RCC 7860 (cell line): ENCODE results near the gene CLSTN1.
"Not testable (repeated sequence)": the region's sequence is repeated elsewhere in the genome, so short reads cannot be mapped to it uniquely, and the experiment has no call there.

ENCODE experiments used
- DNase-seq: peaks from one replicate; pipeline ENCODE4 v3.0.0-alpha.2; 2015; ENCODE audit warnings: low spot score
- FAIRE-seq: peaks from 2 replicates; lab custom pipeline; 2012; peaks lifted over from hg19 to GRCh38; lab: Jason Lieb, UNC

The CLSTN1 gene

GRCh38 chr1:9766759-9767442, 56.9 kb downstream of the CLSTN1 start:
- FAIRE-seq: peak; percentile 97
- peak; percentile 97 for DNase-seq

DNA sequence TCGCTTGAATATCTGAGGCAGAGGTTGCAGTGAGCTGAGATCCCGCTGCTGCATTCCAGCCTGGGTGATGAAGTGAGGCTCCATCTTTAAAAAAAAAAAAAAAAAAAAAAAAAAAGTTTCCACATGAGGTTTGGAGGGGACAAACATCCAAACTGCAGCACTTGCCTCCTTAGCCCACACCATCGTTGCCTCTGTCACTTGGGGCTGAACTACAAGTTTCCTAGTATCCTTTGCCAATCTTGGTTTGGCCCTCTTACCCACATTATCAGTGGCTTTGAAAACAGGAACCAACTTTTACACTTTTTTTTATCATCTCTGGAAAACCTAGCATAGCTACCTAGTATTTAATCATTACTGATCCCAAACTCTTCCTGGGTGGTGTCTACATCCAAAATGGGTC, 59.2 kb downstream of the CLSTN1 start:
- DNase-seq (no peak), FAIRE-seq (no peak)

GRCh38 chr1:9763914-9764313, 59.9 kb downstream of the CLSTN1 start:
- no peak for DNase-seq
- FAIRE-seq: no peak

DNA sequence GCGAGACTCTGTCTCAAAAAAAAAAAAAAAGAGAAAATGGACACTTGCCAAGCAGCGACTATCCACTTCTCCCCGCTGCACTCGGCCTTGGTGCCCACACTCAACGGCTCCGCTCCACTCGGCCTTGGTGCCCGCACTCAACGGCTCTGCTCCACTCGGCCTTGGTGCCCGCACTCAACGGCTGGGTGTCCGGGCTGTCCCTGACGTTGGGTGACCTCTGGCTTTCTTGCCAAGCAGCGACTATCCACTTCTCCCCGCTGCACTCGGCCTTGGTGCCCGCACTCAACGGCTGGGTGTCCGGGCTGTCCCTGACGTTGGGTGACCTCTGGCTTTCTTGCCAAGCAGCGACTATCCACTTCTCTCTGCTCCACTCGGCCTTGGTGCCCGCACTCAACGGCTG, 61.3 kb downstream of the CLSTN1 start:
- FAIRE-seq: not testable (repeated sequence)

DNA sequence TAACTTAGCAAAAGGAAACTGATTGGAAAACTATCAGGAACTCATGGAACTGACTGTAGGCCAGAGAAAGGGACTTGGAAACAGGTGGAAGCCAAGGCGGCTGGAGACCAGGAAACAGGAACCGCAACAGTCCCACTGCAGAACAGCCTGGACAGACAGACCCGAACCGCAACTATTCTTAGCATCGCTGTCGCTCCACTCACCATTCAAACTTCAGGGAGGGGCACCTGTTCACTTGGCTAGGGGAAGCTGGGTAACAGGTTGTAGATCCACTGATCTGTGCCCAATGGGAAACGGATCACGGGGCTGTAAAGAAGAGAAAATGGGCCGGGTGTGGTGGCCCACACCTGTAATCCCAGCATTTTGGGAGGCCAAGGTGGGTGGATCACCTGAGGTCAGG, 61.9 kb downstream of the CLSTN1 start:
- no peak for FAIRE-seq

More for the DNA sequence above, 61.3 kb downstream of the CLSTN1 start:
- not testable (repeated sequence) for DNase-seq

DNA sequence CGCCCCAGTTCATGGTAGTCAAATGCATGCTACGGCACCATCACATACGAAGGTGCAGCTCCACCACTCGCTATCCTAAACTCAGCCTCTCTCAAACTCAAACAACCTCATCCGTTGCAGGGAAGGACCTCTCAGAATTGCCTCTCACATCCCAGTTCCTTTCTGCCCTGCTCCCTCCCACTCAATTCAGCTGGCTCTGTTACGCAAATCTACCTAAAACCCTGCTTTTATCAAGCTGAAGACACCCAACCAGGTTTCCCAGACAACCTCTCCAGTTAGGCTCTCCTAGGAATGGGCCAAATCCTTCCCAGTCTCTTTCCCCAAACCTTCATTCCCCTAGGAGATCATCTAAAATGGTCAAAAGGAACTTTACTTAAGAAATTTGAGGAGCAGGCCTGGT, 62.9 kb downstream of the CLSTN1 start:
- DNase-seq (no peak), FAIRE-seq (no peak)

More for the DNA sequence above, 61.9 kb downstream of the CLSTN1 start:
- DNase-seq: no peak

GRCh38 chr1:9759939-9760338, 63.8 kb downstream of the CLSTN1 start:
- DNase-seq (no peak), FAIRE-seq (no peak)

- no peak for FAIRE-seq
- no peak for DNase-seq
Observed at GRCh38 chr1:9758559-9759121, 65.1 kb downstream of the CLSTN1 start.

DNA sequence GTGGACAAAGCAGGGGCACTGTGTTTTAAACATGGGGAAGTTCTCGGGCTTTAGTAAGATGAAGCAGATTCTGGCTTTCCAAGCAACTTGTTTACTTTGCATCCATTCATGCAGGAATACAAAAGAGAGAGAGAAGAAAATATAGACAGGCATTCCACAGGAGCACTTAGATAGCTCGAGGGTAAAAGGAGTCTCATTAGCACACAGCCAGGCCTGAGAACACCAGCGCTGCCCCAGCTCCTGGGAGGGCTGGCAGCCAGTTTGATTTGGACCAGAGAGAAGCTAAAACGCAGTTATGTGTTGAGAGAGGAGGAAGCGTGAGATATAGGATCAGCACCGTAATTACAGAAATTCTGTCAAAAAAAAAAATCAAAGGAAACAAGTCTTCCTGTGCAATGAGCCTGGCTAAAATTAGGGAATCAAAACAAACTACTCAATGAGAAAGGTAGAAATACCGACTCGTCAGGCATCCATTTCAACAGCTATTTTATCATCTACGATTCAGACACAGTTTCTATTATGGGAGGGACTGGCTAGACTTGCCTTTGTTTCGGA, 68.2 kb downstream of the CLSTN1 start:
- no peak for DNase-seq

GRCh38 chr1:9753121-9753531, 70.6 kb downstream of the CLSTN1 start:
- FAIRE-seq (no peak), DNase-seq (peak; percentile 12)

More for the DNA sequence above, 68.2 kb downstream of the CLSTN1 start:
- FAIRE-seq: no peak

GRCh38 chr1:9751971-9752370, 71.8 kb downstream of the CLSTN1 start:
- DNase-seq (no peak), FAIRE-seq (no peak)

DNA sequence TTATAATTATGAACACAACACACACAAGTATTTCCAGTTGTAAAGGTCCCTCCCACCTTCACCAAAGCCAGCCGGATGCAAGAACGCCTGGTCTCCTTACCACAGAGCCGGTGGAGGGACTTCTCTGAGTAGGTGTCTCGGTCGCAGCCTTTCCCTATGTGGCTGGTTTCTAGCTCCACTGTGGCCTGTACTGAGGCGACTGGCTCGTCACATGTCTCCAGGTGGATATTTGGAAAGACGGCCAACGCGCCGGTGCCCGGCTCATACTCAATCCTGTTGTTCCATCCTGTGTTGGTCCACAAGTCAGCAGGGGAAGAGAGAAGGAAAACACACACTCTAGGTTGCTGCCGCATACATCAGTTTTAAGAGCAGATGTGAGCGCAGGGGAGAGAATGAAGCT, 74.4 kb downstream of the CLSTN1 start:
- DNase-seq: no peak
- FAIRE-seq: no peak

GRCh38 chr1:9748391-9748790, 75.4 kb downstream of the CLSTN1 start:
- DNase-seq, FAIRE-seq: not testable (repeated sequence)

DNA sequence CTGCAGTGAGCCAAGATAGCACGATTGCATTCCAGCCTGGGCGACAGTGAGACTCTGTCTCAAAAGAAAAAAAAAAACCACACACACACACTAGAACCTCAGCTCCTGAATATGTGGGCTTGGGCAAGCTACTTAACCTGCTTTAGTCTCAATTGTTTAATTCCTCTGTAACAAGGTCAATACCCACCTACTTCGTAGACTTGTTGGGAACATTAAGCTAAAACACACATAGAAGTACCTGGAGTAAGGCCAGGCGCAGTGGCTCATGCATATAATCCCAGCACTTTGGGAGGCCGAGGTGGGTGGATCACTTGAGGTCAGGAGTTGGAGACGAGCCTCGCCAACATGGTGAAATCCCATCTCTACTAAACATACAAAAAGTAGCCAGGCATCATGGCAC, 77.1 kb downstream of the CLSTN1 start:
- FAIRE-seq (no peak), DNase-seq (no peak)

DNA sequence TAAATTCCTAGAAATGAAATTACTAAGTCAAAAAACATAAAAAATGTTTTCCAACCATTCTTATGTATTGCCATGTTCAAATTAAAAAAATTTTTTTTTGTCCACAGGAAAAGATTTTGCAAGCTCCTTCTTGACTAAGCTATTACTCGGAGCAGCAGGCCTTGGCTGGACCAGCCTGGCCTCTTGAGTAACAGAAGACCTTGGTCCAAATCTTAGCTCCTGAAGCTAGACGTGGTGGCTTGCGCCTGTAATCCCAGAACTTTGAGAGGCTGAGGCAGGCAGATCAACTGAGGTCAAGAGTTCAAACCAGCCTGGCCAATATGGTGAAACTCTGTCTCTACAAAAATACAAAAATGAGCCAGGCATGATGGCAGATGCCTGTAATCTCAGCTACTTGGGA, 77.6 kb downstream of the CLSTN1 start:
- FAIRE-seq: no peak
- no peak for DNase-seq

DNA sequence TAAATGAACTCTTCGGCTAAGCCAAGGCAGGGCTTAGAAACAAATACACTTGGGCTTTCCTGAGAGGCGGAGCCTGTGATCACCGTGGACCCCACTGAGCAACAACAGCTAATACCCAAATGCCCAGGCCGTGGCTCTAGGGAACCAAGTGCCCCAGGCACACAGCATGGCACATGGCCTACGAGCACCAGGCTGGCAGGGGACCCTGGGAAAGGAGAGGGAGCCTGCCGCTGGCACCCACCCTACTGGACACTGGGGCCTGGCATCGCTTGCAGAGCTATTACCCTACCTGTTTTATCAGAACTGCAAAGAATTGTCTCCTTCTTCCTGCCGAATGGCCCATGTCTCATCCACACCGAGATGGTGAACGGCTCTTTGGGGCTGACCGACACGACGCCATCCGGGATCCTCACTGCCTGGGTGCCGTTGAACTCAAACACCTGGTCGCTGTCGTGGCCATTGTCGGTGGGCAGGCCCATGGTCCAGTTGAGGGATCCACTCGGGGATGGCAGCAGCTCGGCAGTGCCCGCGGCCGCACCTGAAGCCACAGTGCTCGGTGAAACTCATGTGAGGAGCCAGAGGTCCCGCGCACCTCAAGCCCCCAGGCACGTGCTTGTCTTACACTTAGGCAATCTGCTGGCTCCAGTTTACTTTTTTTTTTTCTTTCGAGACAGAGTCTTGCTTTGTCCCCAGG, 79.5 kb downstream of the CLSTN1 start:
- FAIRE-seq: no peak
- DNase-seq: no peak

DNA sequence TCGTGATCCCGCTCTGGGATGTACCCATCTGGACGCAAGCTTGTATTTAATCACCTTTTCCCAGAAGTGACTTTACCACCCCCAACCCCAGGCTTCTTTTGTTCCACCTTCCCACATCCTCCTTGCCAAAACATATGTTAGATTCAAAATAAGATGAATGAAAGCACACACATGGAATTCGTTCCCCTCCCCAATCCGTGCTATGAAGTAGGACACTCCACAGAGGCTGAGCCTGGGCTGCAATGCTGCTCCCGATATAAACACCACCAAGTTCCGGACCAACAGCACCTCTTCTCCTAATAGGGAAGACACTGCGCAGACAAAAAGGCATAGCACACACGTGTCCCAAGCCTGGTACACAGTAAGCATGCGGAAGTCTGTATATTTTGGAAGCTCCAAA, 86.1 kb downstream of the CLSTN1 start:
- FAIRE-seq: no peak

GRCh38 chr1:9737057-9737456, 86.7 kb downstream of the CLSTN1 start:
- no peak for FAIRE-seq
- no peak for DNase-seq

More for the DNA sequence above, 86.1 kb downstream of the CLSTN1 start:
- no peak for DNase-seq

- DNase-seq (no peak), FAIRE-seq (no peak)
Observed at GRCh38 chr1:9736241-9736640, 87.5 kb downstream of the CLSTN1 start.

DNA sequence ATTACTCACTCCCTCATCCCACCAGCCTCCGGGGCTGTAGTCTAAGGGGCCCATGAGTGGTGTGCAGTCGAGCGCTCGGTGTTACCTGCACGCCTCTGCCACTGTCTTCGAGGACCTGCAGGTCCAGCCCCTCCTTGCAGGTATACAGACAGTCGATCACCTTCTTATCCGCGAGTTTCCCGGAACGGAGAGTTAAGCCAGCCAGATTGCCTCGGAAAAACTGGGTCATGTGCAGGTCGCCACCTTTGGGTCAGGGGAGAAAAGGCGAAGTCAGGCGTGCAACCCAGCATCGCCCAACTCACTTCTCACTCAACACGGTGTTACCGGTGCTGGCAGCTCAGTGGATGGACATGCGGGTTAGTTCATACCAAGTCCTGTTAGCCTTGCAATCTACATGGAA, 88.0 kb downstream of the CLSTN1 start:
- no peak for FAIRE-seq
- no peak for DNase-seq

DNA sequence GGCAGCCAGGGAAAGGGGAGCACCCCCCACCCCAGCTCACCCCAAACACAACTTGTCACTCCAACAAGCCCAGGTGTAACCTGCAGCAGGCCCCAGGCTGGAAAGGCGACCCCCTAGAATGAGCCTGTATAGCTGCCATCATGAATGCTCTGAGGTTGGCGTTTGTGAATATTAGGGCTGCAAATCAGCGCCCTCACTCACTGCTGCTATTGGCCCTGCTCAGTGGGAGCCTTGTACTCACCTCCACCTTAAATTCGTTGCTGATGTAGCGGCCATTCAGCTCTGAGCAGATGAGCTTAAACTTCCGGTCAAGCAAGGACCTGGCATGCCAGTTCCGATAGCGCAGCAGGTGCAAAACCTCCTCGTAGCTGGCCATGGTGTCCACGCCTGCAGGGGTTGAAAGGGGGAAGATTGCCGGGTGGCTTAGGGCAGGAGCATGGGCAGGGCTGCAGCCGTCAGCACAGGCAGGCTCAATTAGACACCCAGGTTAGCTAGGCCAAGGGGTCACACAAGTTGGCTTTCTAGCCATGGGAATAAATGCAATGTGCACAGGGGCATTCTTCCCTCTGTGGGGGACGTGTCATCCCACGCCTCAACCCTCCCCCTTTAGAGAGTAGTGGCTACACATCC, 90.5 kb downstream of the CLSTN1 start:
- FAIRE-seq (no peak), DNase-seq (no peak)
